Neural cell (in vitro differentiated cells): ENCODE data around the gene RGL4. TPM values are rescaled to one million over a fixed set of nuclear protein-coding genes. Genes with fewer than 3 reads are reported as not detected.

Source experiments
- H2AFZ ChIP-seq: fragments of 200-600, 300-800 bp; sonication (generic), shearing (Covaris generic); 2 replicates; pipeline ENCODE4 v1.6.0; 2014; ENCODE audit warnings: low read depth, mild to moderate bottlenecking, antibody characterized with exemption, low read length, moderate library complexity
- H3F3A ChIP-seq: fragments of 200-600 bp; shearing (Covaris generic); 2 replicates; pipeline ENCODE4 v1.6.1; 2016; ENCODE audit warnings: mild to moderate bottlenecking, moderate library complexity, mixed read lengths, antibody characterized with exemption, low read length; ENCODE audit not compliant: insufficient read depth, poor library complexity, severe bottlenecking
- H3K27ac ChIP-seq: fragments of 200-600, 300-800 bp; sonication (generic), shearing (Covaris generic); 2 replicates; pipeline ENCODE4 v1.5.1; 2014; ENCODE audit warnings: mild to moderate bottlenecking, low read length, moderate library complexity
- H3K27me3 ChIP-seq: fragments of 300-800, 200-600 bp; sonication (generic), shearing (Covaris generic); 2 replicates; pipeline ENCODE4 v1.6.0; 2014; ENCODE audit warnings: mild to moderate bottlenecking, low read depth, low read length, moderate library complexity; ENCODE audit not compliant: insufficient read depth
- H3K36me3 ChIP-seq: fragments of 300-800, 200-600 bp; sonication (generic), shearing (Covaris generic); 2 replicates; pipeline ENCODE4 v1.5.1; 2014; ENCODE audit warnings: mild to moderate bottlenecking, antibody characterized with exemption, low read length, moderate library complexity; ENCODE audit not compliant: insufficient read depth
- H3K4me2 ChIP-seq: fragments of 300-800, 200-600 bp; sonication (generic), shearing (Covaris generic); 2 replicates; pipeline ENCODE4 v1.6.0; 2014; ENCODE audit warnings: mild to moderate bottlenecking, low read length
- H3K4me3 ChIP-seq: fragments of 300-800, 200-600 bp; sonication (generic), shearing (Covaris generic); 2 replicates; pipeline ENCODE4 v1.5.1; 2014; ENCODE audit warnings: mild to moderate bottlenecking, low read length, moderate library complexity
- H3K79me2 ChIP-seq: fragments of 200-600 bp; shearing (Covaris generic); replicated peaks from 2 replicates; pipeline ENCODE4 v1.6.0; 2014; ENCODE audit warnings: mild to moderate bottlenecking, low read length, moderate library complexity; ENCODE audit not compliant: insufficient read depth
- H3K9ac ChIP-seq: fragments of 300-800, 200-600 bp; sonication (generic), shearing (Covaris generic); 2 replicates; pipeline ENCODE4 v1.6.1; 2016; ENCODE audit warnings: mild to moderate bottlenecking, low read length, mixed read lengths
- H3K9me2 ChIP-seq: fragments of 200-600 bp; shearing (Covaris generic); 2 replicates; pipeline ENCODE4 v1.6.1; 2016; ENCODE audit warnings: mild to moderate bottlenecking, low read length, mixed read lengths; ENCODE audit not compliant: insufficient read depth
- H3K9me3 ChIP-seq: fragments of 200-600, 300-800 bp; sonication (generic), shearing (Covaris generic); 2 replicates; pipeline ENCODE4 v1.6.1; 2016; ENCODE audit warnings: mild to moderate bottlenecking, mixed run types, low read length, moderate library complexity, mixed read lengths
- H4K20me1 ChIP-seq: fragments of 200-600 bp; shearing (Covaris generic); 2 replicates; pipeline ENCODE4 v1.6.1; 2016; ENCODE audit warnings: mild to moderate bottlenecking, mixed run types; ENCODE audit not compliant: insufficient read depth
- EP300 ChIP-seq: fragments of 450-650 bp; conservative IDR thresholded peaks from 2 replicates; pipeline ENCODE4 v1.6.1; 2014; ENCODE audit warnings: antibody characterized with exemption, mild to moderate bottlenecking, moderate library complexity; ENCODE audit not compliant: poor library complexity, severe bottlenecking
- EZH2 ChIP-seq: fragments of 200-600, 300-800 bp; shearing (Covaris generic), sonication (generic); IDR thresholded peaks from 2 replicates; pipeline ENCODE4 v1.6.1; 2014; ENCODE audit warnings: antibody characterized with exemption, low read length, borderline replicate concordance, mild to moderate bottlenecking; ENCODE audit not compliant: insufficient read depth, poor library complexity, severe bottlenecking
- MXI1 ChIP-seq: fragments of 450-650 bp; conservative IDR thresholded peaks from 2 replicates; pipeline ENCODE4 v1.6.1; 2014; ENCODE audit warnings: antibody characterized with exemption, mild to moderate bottlenecking; ENCODE audit not compliant: poor library complexity, severe bottlenecking
- POLR2AphosphoS5 ChIP-seq: IDR thresholded peaks from 2 replicates; pipeline ENCODE4 v1.6.1; 2012
- RAD21 ChIP-seq: fragments of 450-650 bp; conservative IDR thresholded peaks from 2 replicates; pipeline ENCODE4 v1.6.1; 2014; ENCODE audit warnings: antibody characterized with exemption, mild to moderate bottlenecking, moderate library complexity
- SMC3 ChIP-seq: fragments of 450-650 bp; conservative IDR thresholded peaks from 2 replicates; pipeline ENCODE4 v1.6.1; 2014; ENCODE audit warnings: antibody characterized with exemption, mild to moderate bottlenecking, moderate library complexity; ENCODE audit not compliant: poor library complexity
- TAF1 ChIP-seq: IDR thresholded peaks from 2 replicates; pipeline ENCODE4 v1.6.1; 2012; ENCODE audit warnings: low read depth
- polyA plus RNA-seq: library from polyadenylated mRNA; depleted of rRNA; stranded (reverse); fragments of >200 nt; gene quantifications from 2 replicates; pipeline ENCODE4 v1.2.3, GENCODE V29; 2014
- TF ChIP-seq, protein P1 (sequence below): IDR thresholded peaks from 2 replicates; pipeline ENCODE4 v1.6.1; 2012; ENCODE audit warnings: borderline replicate concordance
- TF ChIP-seq, protein P2 (sequence below): fragments of 450-650 bp; IDR thresholded peaks from 2 replicates; pipeline ENCODE4 v1.5.1; 2014; ENCODE audit warnings: antibody characterized with exemption, mild to moderate bottlenecking, moderate library complexity; ENCODE audit not compliant: poor library complexity, severe bottlenecking

RGL4 gene
- polyA plus RNA-seq, 1 donor from 2014 or later, result not detected

DNA sequence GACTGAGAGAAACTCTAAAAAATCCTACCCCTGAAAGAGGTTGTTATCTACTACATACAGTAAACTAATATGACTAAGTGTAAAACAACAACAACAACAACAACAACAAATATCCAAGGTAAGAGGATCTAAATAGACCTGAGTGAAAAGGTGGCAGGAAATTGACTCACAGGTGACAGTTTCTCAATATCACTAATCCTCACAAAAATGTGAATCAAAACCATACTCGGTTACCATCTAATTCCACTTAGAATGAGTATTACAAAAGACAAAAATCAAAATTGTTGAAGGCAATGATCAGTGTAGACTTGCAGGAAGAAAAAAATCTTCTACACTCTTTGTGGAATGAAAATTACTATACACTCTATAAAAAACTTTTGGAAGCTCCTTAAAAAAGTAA lies 17.5 kb downstream of the RGL4 start:
- Histone ChIP-seq H3K4me2 (no peak overlapping the region), H3F3A (no peaks in the 10 kb centered on the region), H3K27me3 (no peaks in the 10 kb centered on the region), H4K20me1 (no peaks in the 10 kb centered on the region), H3K4me3 (no peak overlapping the region), H2AFZ (no peak overlapping the region), H3K27ac (no peak overlapping the region), H3K9ac (no peak overlapping the region), H3K9me3 (no peaks in the 10 kb centered on the region), H3K36me3 (peaks cover 19% of the 10 kb centered on the region), H3K9me2 (no peaks in the 10 kb centered on the region), H3K79me2 (no peaks in the 10 kb centered on the region)
- TF ChIP-seq TAF1, result no peak
- TF ChIP-seq MXI1, result no peak
- TF ChIP-seq EZH2, result no peak
- TF ChIP-seq EP300, result no peak
- no peak for TF ChIP-seq SMC3
- TF ChIP-seq, protein P1, sequence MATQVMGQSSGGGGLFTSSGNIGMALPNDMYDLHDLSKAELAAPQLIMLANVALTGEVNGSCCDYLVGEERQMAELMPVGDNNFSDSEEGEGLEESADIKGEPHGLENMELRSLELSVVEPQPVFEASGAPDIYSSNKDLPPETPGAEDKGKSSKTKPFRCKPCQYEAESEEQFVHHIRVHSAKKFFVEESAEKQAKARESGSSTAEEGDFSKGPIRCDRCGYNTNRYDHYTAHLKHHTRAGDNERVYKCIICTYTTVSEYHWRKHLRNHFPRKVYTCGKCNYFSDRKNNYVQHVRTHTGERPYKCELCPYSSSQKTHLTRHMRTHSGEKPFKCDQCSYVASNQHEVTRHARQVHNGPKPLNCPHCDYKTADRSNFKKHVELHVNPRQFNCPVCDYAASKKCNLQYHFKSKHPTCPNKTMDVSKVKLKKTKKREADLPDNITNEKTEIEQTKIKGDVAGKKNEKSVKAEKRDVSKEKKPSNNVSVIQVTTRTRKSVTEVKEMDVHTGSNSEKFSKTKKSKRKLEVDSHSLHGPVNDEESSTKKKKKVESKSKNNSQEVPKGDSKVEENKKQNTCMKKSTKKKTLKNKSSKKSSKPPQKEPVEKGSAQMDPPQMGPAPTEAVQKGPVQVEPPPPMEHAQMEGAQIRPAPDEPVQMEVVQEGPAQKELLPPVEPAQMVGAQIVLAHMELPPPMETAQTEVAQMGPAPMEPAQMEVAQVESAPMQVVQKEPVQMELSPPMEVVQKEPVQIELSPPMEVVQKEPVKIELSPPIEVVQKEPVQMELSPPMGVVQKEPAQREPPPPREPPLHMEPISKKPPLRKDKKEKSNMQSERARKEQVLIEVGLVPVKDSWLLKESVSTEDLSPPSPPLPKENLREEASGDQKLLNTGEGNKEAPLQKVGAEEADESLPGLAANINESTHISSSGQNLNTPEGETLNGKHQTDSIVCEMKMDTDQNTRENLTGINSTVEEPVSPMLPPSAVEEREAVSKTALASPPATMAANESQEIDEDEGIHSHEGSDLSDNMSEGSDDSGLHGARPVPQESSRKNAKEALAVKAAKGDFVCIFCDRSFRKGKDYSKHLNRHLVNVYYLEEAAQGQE, result no peak
- TF ChIP-seq POLR2AphosphoS5, result no peak
- TF ChIP-seq, protein P2, sequence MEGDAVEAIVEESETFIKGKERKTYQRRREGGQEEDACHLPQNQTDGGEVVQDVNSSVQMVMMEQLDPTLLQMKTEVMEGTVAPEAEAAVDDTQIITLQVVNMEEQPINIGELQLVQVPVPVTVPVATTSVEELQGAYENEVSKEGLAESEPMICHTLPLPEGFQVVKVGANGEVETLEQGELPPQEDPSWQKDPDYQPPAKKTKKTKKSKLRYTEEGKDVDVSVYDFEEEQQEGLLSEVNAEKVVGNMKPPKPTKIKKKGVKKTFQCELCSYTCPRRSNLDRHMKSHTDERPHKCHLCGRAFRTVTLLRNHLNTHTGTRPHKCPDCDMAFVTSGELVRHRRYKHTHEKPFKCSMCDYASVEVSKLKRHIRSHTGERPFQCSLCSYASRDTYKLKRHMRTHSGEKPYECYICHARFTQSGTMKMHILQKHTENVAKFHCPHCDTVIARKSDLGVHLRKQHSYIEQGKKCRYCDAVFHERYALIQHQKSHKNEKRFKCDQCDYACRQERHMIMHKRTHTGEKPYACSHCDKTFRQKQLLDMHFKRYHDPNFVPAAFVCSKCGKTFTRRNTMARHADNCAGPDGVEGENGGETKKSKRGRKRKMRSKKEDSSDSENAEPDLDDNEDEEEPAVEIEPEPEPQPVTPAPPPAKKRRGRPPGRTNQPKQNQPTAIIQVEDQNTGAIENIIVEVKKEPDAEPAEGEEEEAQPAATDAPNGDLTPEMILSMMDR, result no peak
- no peak for TF ChIP-seq RAD21

DNA sequence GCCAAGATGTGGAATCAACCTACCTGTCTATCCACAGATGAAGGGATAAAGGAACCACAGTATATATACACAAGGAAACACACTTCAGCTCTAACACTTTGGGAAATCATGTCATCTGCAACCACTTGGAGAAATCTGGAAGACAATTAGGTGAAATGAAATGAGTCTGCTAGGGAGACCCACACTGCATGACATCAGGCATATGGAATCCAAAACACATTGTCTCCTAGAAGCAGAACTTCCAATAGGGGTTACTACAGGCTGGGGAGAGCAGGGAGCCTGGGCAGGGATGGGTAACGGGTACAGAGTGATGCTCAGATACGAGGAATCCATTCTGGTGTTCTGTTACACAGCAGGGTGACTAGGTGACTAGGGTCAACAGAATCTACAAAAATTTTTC lies 18.3 kb downstream of the RGL4 start:
- Histone ChIP-seq H3F3A (no peaks in the 10 kb centered on the region), H4K20me1 (no peaks in the 10 kb centered on the region), H3K9me2 (no peaks in the 10 kb centered on the region), H3K36me3 (peaks cover 19% of the 10 kb centered on the region), H2AFZ (no peak overlapping the region), H3K79me2 (no peaks in the 10 kb centered on the region), H3K27me3 (no peaks in the 10 kb centered on the region), H3K4me2 (no peak overlapping the region), H3K9ac (no peak overlapping the region), H3K9me3 (no peaks in the 10 kb centered on the region), H3K4me3 (no peak overlapping the region), H3K27ac (no peak overlapping the region)
- TF ChIP-seq RAD21 (no peak), MXI1 (no peak), TAF1 (no peak), EZH2 (no peak), EP300 (no peak), SMC3 (no peak), POLR2AphosphoS5 (no peak)
- TF ChIP-seq, protein P1, result no peak
- TF ChIP-seq, protein P2, result no peak
